KOPT-K1 (cell line): Measurements from ENCODE around the gene RHBDD1.

Experiments used
- H3K27ac ChIP-seq: fragments of 200-600 bp; sonication (generic); 2 replicates; pipeline ENCODE4 v1.5.1; 2016; ENCODE audit warnings: antibody characterized with exemption, mild to moderate bottlenecking, low read depth, low read length; ENCODE audit not compliant: poor library complexity, severe bottlenecking
- H3K36me3 ChIP-seq: fragments of 200-600 bp; sonication (generic); 2 replicates; pipeline ENCODE4 v1.5.1; 2017; ENCODE audit warnings: antibody characterized with exemption, mild to moderate bottlenecking, low read length, moderate library complexity; ENCODE audit not compliant: insufficient read depth
- H3K9me3 ChIP-seq: fragments of 200-600 bp; sonication (generic); 2 replicates; pipeline ENCODE4 v1.5.1; 2017; ENCODE audit warnings: antibody characterized with exemption, low read length, mild to moderate bottlenecking; ENCODE audit not compliant: insufficient read depth, poor library complexity, severe bottlenecking

The RHBDD1 gene

DNA sequence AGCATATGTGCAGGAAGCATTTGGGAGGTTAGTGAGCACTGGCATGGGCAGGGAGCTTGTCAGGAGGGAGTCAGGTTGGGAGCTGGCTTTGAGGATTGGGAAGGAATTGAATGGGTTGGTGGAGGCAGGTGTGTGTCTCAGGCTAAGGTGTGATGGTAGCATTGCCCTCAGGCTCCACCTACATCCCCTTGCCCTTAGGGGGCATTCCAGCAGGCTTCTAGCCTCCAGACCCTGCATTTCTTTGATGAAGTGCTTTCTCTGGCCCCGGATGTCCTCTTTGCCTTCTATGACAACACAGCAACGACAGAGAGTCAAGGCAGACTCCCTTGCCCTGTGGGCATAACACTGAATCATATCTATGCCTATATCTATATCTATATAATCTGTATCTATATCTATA is 13.5 kb downstream of the RHBDD1 start:
- Histone ChIP-seq H3K36me3 (no peaks in the 10 kb centered on the region), H3K27ac (no peak overlapping the region), H3K9me3 (no peaks in the 10 kb centered on the region)

DNA sequence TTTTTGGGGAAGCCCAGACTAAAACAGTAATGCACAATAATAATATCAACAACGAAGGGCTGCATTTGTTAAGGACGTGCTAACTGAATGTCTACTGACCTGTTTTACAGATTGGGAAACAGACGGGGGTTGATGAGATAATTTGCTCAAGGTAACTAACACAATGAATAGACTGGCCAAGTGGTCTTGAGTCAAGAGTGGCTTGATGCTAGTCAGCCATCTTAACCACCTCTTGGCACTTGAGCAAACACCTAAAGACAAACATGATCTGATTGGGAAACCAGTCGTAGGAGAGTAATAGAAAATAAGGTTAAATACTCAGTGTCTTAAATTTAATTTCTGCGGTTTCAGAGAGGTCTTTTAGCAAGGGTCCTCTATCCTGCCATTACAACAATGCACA is 14.2 kb downstream of the RHBDD1 start:
- Histone ChIP-seq H3K36me3 (no peaks in the 10 kb centered on the region), H3K9me3 (no peaks in the 10 kb centered on the region), H3K27ac (no peak overlapping the region)

DNA sequence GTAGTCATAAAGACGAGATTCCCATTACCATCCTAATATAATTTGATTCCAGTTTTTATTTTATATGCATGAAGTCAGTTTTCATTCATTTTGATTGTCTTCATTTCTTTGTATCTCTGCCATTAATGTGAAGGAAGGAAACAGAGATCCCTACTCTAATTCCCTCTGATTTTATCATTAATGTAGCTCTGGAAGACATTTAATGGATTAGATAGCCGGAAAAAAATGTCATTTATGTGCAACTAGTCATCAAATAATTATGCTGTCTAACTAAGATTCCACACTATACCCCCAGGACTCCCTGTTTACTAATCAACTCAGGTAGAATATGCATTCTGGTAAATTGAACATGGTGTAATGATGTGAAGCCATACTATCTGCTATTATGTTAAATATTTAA is 19.9 kb downstream of the RHBDD1 start:
- Histone ChIP-seq H3K27ac (no peak overlapping the region), H3K9me3 (no peaks in the 10 kb centered on the region), H3K36me3 (no peaks in the 10 kb centered on the region)

DNA sequence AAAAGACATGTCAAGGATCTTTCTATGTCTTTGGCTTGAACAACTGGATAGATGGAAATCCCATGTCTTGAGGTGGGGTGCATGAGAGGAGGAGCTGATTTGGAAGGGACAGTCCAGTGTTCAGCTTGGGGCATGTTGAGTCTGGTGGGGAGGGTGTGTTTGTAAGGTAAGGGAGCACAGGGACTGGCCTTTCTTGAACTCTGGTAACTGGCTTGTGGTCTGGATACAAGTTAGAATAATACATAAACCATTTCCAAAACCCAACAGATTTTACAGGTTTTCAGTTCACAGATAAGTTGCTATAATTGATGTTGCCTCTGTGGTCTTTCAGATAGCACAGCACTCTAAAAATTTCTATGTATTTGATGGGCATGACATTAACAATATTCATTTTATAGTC is 24.2 kb downstream of the RHBDD1 start:
- Histone ChIP-seq H3K9me3 (no peaks in the 10 kb centered on the region), H3K27ac (no peak overlapping the region), H3K36me3 (peaks cover 8% of the 10 kb centered on the region; the same call in 1 of the 2 replicates)

DNA sequence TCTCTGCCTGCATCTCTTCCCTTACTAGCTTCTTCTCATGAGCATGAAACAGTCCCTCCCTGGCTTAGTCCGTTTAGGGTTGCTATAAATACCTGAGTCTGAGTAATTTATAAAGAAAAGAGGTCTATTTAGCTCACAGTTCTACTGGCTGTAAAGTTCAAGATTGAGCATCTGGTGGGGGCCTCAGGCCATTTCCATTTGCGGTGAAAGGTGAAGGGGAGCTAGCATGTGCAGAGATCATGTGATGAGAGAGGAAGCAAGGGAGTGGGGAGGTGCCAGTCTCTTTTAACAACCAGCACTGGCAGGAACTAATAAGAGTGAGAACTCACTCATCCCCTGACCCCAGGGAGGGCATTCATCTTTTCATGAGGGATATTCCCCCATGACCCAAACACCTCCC is 26.8 kb downstream of the RHBDD1 start:
- H3K36me3 ChIP-seq: peaks cover 14% of the 10 kb centered on the region; the same call in 1 of the 2 replicates
- peak overlapping the region; percentile 58 for H3K27ac ChIP-seq
- H3K9me3 ChIP-seq: no peaks in the 10 kb centered on the region

DNA sequence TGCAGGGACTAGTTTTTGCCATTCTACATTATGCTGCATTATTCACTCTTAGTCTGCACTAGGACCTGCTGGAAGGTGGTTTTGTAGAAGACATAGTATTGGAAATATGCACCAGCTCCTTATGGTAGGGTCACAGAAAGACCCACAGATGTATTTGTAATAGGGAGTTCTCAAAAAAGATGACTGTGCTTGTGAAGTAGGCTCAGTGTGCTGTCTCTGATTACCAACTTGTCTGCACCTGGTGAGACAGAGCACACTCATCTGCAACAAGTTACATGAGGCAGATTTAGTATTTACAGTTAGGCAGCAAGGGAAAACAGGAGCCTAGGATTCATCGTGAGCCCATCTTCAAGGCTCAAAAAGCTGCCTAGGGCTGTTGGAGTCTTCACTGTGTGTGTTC is 29.4 kb downstream of the RHBDD1 start:
- Histone ChIP-seq H3K36me3 (peaks cover 26% of the 10 kb centered on the region; the same call in 1 of the 2 replicates), H3K27ac (no peak overlapping the region), H3K9me3 (no peaks in the 10 kb centered on the region)

DNA sequence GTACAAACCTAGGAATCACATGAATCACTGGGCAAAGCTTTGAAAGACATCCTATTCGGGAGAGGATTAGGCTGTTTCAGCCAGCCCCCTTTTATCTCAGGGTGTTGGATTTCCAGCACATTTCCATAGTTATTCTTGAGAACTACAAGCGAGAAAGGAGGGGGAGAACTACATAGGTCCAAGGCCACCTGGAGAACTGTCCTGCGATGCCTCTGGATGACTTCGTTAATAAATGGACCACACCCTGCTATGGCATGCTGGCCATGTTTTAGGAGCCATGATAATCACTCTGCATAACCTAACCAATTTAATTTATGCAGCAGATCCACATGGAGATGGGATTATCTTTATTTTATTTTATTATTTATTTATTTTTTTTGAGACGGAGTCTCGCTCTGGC is 29.9 kb downstream of the RHBDD1 start:
- H3K36me3 ChIP-seq: peaks cover 26% of the 10 kb centered on the region; the same call in 1 of the 2 replicates
- H3K27ac ChIP-seq: no peak overlapping the region
- no peaks in the 10 kb centered on the region for H3K9me3 ChIP-seq

DNA sequence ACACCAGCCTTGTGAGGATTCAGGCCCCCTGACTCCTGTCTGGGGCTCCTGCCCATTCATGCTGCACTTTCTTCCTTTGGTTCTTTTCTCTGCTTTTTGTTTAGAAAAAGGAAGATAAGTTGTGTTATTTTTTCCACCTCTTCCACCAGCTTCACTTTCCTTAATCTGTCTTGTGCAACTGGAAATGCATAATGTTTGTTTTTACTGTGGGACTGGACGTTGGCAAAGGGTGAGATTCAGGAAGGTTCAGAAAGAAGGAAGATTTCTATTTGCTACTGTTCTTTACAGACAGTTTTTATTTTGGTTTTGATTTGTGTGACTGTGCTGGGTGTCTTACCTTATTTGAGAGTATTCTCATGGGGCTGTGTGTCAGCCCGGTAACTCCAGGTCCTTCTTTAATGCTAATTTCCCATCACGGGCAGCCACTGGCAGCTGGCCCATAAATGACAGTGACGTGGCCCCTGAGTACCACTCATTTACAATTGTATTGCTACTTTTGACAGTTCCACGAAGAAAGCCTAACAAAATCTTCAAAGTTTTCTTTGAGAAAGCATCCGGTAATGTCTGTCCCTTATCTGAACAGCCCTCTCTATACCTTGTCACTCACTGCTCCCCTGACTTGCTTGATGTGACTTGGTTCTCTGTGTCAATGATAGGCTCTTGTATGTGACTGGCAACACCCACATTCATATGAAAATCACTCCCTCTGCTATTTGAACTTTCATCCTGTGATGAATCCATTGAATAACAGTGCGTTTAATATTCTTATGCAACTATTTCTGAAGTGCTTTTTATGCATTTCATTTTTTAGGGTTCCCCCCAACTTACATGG is 32.7 kb downstream of the RHBDD1 start:
- H3K9me3 ChIP-seq: no peaks in the 10 kb centered on the region
- H3K27ac ChIP-seq: peak overlapping the region; percentile 29
- H3K36me3 ChIP-seq: peaks cover 26% of the 10 kb centered on the region; the same call in 1 of the 2 replicates

DNA sequence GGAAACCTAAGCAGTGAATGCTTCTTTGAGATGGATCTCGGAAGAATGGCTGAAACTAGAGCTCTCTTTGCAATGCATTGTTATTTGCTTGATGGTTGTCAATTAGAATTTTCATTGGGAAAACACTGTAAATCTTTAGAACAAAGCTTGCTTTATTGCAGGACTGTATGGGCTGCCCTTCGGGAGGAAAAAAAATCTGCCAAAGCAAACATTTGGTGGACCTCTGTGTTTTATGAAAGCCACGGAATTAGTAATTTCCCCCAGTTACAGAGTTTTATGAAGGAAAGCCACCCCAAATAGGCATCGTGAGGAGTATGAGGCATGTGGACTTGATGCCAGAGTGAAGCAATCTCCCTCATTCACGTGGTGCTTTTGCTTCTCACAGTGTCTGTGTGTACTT is 33.5 kb downstream of the RHBDD1 start:
- Histone ChIP-seq H3K27ac (no peak overlapping the region), H3K9me3 (no peaks in the 10 kb centered on the region), H3K36me3 (peaks cover 27% of the 10 kb centered on the region; the same call in 1 of the 2 replicates)

DNA sequence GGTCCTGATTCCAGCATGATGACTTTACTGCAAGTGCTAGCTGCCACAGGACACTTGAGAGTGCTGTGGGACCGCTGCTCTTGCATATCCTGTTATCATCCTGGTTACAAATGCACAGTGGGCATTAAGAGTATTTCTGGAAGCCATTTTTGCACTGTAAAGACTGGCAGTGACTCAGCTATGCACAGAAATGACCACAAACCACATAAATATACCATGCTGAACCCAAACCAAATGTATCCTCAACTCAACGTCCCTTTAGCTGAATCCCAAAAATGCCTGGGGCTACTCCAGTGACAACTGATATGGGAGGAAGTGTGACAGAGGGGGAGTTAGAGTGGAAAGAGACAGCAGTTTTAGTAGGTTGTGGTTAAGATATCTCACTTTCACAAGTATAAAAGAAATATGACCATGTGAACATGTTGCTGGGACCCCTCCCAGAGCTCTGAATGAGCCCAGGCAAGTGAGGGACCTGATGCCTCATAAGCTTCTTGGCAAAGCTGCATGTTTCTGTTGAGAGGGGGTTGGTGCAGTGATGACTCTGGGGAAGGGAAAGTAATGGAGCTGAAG is 37.3 kb downstream of the RHBDD1 start:
- Histone ChIP-seq H3K36me3 (peaks cover 13% of the 10 kb centered on the region; the same call in 1 of the 2 replicates), H3K9me3 (no peaks in the 10 kb centered on the region), H3K27ac (peak overlapping the region; percentile 26)

DNA sequence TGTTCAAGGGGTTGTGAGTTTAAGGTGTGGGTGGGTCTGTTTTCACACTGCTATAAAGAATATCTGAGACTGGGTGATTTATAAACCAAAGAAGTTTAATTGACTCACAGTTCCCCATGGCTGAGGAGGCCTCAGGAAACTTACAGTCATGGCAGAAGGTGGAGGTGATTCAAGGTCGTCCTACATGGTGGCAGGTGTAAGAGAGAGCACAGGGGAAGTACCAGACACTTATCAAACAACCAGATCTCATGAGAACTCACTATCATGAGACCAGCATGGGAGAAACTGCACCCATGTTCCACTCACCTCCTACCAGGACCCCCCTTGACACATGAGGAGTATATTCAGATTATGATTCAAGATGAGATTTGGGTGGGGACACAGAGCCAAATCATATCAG is 38.0 kb downstream of the RHBDD1 start:
- peak overlapping the region; percentile 26 for H3K27ac ChIP-seq
- H3K9me3 ChIP-seq: no peaks in the 10 kb centered on the region
- peaks cover 11% of the 10 kb centered on the region; the same call in 1 of the 2 replicates for H3K36me3 ChIP-seq

DNA sequence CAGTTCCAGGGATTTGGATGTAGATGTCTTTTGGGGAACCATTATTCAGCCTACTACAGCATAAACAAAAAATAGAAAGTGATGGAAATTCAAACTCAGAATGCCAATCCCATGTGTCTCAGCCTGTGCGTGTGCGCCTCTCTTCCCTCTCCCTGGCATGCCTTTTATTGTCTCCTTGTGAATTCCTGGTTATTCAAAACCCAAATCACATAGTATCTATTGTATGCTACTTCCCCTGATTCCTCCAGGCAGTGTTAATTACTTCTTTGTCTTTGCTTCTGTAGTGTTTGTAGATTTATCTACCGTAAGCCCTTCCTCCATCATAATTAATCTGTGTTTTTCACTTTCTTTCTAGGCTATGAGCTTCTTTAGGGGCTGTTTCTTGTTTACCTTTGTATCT is 38.9 kb downstream of the RHBDD1 start:
- no peak overlapping the region for H3K27ac ChIP-seq
- H3K9me3 ChIP-seq: no peaks in the 10 kb centered on the region
- peaks cover 6% of the 10 kb centered on the region; the same call in 1 of the 2 replicates for H3K36me3 ChIP-seq

DNA sequence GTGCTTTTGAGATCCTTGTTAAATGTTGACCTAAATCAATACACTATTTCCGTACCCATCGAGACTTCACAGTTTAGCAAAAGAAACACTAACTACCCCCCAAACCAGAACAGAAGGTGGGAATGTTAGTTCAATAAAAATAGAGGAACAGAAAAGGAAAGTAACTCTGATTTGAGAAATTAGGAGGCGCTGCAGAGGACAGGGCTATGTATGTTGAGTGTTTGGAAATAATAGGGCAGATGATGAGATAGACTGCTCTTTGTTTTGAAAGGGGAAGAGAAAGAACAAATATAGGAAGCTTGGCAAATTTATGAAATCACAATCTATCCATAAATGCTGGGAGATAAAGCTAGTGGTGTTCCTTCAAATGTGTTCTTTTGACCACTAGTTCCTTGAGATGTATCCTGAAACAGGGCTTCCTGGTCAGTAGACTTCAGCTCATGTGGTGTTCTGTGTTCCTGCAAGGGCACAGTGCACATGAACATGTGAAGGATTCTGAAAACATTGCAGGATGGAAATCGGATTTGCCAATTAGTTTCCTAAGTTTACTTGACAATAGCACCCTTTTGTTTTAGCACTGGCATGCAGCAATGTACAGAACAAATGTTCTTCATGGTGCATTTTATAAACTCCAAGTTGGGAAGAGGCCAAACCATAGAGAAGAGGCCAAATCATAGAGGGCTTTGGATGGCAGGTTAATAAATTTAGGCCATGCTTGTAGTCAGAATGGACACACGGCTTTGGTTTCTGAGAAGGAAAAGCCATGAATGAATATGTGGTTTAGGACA is 39.8 kb downstream of the RHBDD1 start:
- no peak overlapping the region for H3K27ac ChIP-seq
- H3K36me3 ChIP-seq: peaks cover 2% of the 10 kb centered on the region
- no peaks in the 10 kb centered on the region for H3K9me3 ChIP-seq

DNA sequence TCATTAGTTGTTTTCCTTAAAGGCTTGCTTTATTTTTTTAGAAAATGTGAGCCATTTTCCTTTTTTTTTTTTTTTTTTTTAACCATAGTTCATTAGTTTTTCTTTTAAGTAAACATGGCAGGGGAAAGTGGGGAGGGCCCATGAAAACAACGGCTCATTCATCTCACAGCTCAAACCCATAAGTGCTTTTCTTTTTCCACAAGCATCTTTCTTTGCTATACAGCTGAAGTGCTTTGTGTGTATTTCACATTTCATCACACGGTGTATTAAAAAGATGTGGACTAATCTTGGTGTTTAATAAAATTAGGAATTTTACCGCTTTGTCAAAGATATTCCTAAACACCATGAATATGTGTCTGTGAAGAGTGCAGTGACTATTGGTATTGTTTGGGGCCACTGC is 41.6 kb downstream of the RHBDD1 start:
- Histone ChIP-seq H3K36me3 (peaks cover 2% of the 10 kb centered on the region), H3K27ac (no peak overlapping the region), H3K9me3 (peaks cover under 1% of the 10 kb centered on the region)

DNA sequence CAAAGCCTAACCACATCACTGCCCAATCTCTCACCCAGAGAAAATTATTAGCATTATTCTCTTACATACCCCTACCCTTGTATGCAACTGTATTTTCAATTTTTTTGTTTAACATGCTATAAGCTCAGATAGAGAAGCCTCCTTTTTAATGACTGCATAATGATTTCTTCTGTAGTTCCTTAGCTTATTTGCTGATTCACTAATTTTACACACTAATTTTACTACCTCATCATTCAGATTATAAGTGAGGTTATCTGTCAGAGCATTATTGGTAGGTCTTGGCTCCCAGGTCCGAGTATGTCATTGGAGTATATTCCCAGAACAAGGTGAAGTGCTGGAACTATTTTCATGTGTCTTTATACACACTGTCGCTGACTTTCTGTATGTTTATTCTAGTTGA is 45.4 kb downstream of the RHBDD1 start:
- Histone ChIP-seq H3K36me3 (no peaks in the 10 kb centered on the region; the same call in 1 of the 2 replicates), H3K27ac (no peak overlapping the region), H3K9me3 (peaks cover 4% of the 10 kb centered on the region)
